Tibial nerve (tissue), 4 donors: ENCODE results near the gene NPLOC4. TPM values are rescaled to one million over a fixed set of nuclear protein-coding genes. Genes with fewer than 3 reads are reported as not detected.
"Not testable (repeated sequence)": the region's sequence is repeated elsewhere in the genome, so short reads cannot be mapped to it uniquely, and the experiment has no call there.

ENCODE experiments used
- DNase-seq, 2 donors: peaks; one replicate each; pipeline ENCODE4 v3.0.0-alpha.2; 2019; ENCODE audit warnings: low spot score in 2 of 2
- H3K27ac ChIP-seq, 4 donors: fragments of 200-600 bp; sonication (generic) in 3 of 4; one replicate each; pipeline ENCODE4 v1.5.1; 2017 to 2019; ENCODE audit warnings: mild to moderate bottlenecking in 1 of 4
- H3K27me3 ChIP-seq, 2 donors: fragments of 200-600 bp; sonication (generic) in 1 of 2; one replicate each; pipeline versions ENCODE4 v1.5.1 to v1.6.0; 2017 to 2019
- H3K36me3 ChIP-seq, 3 donors: fragments of 200-600 bp; sonication (generic); one replicate each; pipeline ENCODE4 v1.5.1; 2018 to 2019
- H3K4me1 ChIP-seq, 4 donors: fragments of 200-600 bp; sonication (generic) in 3 of 4; one replicate each; pipeline ENCODE4 v1.5.1; 2017 to 2019
- H3K4me3 ChIP-seq, 4 donors: fragments of 200-600 bp; sonication (generic) in 3 of 4; one replicate each; pipeline ENCODE4 v1.5.1; 2017 to 2019; ENCODE audit warnings: mild to moderate bottlenecking in 1 of 4, moderate library complexity in 1 of 4
- H3K9me3 ChIP-seq, 4 donors: fragments of 200-600 bp; sonication (generic) in 3 of 4; one replicate each; pipeline ENCODE4 v1.5.1; 2017 to 2019
- CTCF ChIP-seq, 5 experiments: fragments of 200-600 bp in 3 of 5; fragments of 450-650 bp in 2 of 5; sonication (generic) in 3 of 5; IDR thresholded peaks; one replicate each; pipeline ENCODE4 v1.5.1; 2016 to 2019; ENCODE audit warnings: antibody characterized with exemption in 5 of 5, mild to moderate bottlenecking in 3 of 5, moderate library complexity in 2 of 5
- EP300 ChIP-seq, 2 donors: sonication (generic); formaldehyde crosslinking; IDR thresholded peaks; one replicate each; pipeline ENCODE4 v1.6.1; 2017; ENCODE audit warnings: antibody characterized with exemption in 2 of 2, mild to moderate bottlenecking in 1 of 2
- POLR2A ChIP-seq, 2 donors: fragments of 450-650 bp; IDR thresholded peaks; one replicate each; pipeline ENCODE4 v1.6.1; 2017; ENCODE audit warnings: antibody characterized with exemption in 2 of 2, mild to moderate bottlenecking in 2 of 2, moderate library complexity in 2 of 2
- WGBS, 2 donors: methylation state at CpG; one replicate each; pipeline ENCODE4 v1.1.5; 2018; 5-methylcytosine and 5-hydroxymethylcytosine counted together
- total RNA-seq, 4 donors: library from RNA; depleted of rRNA; stranded (reverse); fragments of >200 nt; gene quantifications; one replicate each; pipeline ENCODE4 v1.1.0, GENCODE V29; 2016

NPLOC4 gene
- total RNA-seq, 4 donors from 2014 or later: 51.1 to 79.2 (median 62.1) TPM

GRCh38 chr17:81630274-81630673, 6.6 kb downstream of the NPLOC4 start:
- no peak overlapping the region for H3K27ac ChIP-seq
- no peak for TF ChIP-seq CTCF (IDR thresholded peaks at IDR 0.05)
- no peak for TF ChIP-seq POLR2A (IDR thresholded peaks at IDR 0.05)
- no peak for TF ChIP-seq EP300 (IDR thresholded peaks at IDR 0.05)
- no peaks in the 10 kb centered on the region for H3K27me3 ChIP-seq
- 84 to 87% methylated on average over 8 of the region's 8 CpGs for WGBS, 2 donors
- no peak overlapping the region for H3K4me3 ChIP-seq
- H3K36me3 ChIP-seq: peaks cover 8 to 46% (median 21%) of the 10 kb centered on the region in 3 donors
- H3K9me3 ChIP-seq: peaks cover 0 to 3% (median 0%) of the 10 kb centered on the region in 4 donors
- peaks cover 0 to 29% (median 11%) of the 10 kb centered on the region in 4 donors for H3K4me1 ChIP-seq
- DNase-seq: no peak

- TF ChIP-seq POLR2A (IDR thresholded peaks at IDR 0.05) (no peak), CTCF (IDR thresholded peaks at IDR 0.05) (no peak), EP300 (IDR thresholded peaks at IDR 0.05) (no peak)
Measured at GRCh38 chr17:81621494-81622130, 15.3 kb downstream of the NPLOC4 start.

GRCh38 chr17:81618307-81618706, 18.6 kb downstream of the NPLOC4 start:
- peaks cover 0 to 31% (median 6%) of the 10 kb centered on the region in 4 donors for H3K4me1 ChIP-seq
- not testable (repeated sequence) for H3K4me3 ChIP-seq, H3K27ac ChIP-seq, DNase-seq, H3K27me3 ChIP-seq, H3K9me3 ChIP-seq
- peaks cover 0 to 73% (median 17%) of the 10 kb centered on the region in 3 donors for H3K36me3 ChIP-seq
- 100% methylated on average over 2 of the region's 36 CpGs; no CpG with 5 or more reads in 1 of the 2 donors for WGBS, 2 donors

More at GRCh38 chr17:81621494-81622130, 15.3 kb downstream of the NPLOC4 start:
- Histone ChIP-seq H3K9me3 (peaks cover 0 to 7% (median 0%) of the 10 kb centered on the region in 4 donors), H3K4me1 (peaks cover 0 to 7% (median 0%) of the 10 kb centered on the region in 4 donors), H3K27ac (peak overlapping the region in 1 of 4 donors; percentile 32), H3K36me3 (peaks cover 4 to 93% (median 33%) of the 10 kb centered on the region in 3 donors), H3K4me3 (no peak overlapping the region), H3K27me3 (no peaks in the 10 kb centered on the region)
- no peak for DNase-seq
- WGBS, 2 donors: 63 to 72% methylated on average over 11 of the region's 11 CpGs

GRCh38 chr17:81616877-81617276, 20.0 kb downstream of the NPLOC4 start:
- peaks cover 0 to 33% (median 6%) of the 10 kb centered on the region in 4 donors for H3K4me1 ChIP-seq
- H3K27ac ChIP-seq: no peak overlapping the region
- no peaks in the 10 kb centered on the region for H3K27me3 ChIP-seq
- DNase-seq: no peak
- WGBS, 2 donors: 75 to 88% methylated on average over 7 of the region's 7 CpGs
- no peak overlapping the region for H3K4me3 ChIP-seq
- H3K9me3 ChIP-seq: no peaks in the 10 kb centered on the region
- peaks cover 0 to 69% (median 9%) of the 10 kb centered on the region in 3 donors for H3K36me3 ChIP-seq
- no peak for TF ChIP-seq CTCF (IDR thresholded peaks at IDR 0.05)
- no peak for TF ChIP-seq POLR2A (IDR thresholded peaks at IDR 0.05)
- TF ChIP-seq EP300 (IDR thresholded peaks at IDR 0.05): no peak

- Histone ChIP-seq H3K36me3 (peaks cover 0 to 65% (median 0%) of the 10 kb centered on the region in 3 donors), H3K27ac (peak overlapping the region in 2 of 4 donors; percentile 20 to 65)
- WGBS, 2 donors: 92 to 95% methylated on average over 4 of the region's 4 CpGs
Measured at GRCh38 chr17:81615401-81615930, 21.4 kb downstream of the NPLOC4 start.

More at GRCh38 chr17:81615401-81615930, 21.4 kb downstream of the NPLOC4 start:
- no peaks in the 10 kb centered on the region for H3K9me3 ChIP-seq
- no peak overlapping the region for H3K4me3 ChIP-seq
- TF ChIP-seq EP300 (IDR thresholded peaks at IDR 0.05): no peak
- H3K27me3 ChIP-seq: no peaks in the 10 kb centered on the region
- DNase-seq: no peak
- H3K4me1 ChIP-seq: peaks cover 0 to 26% (median 6%) of the 10 kb centered on the region in 4 donors
